NB4 (cell line): ENCODE data around the gene FLVCR1.

ENCODE experiments used
- CTCF ChIP-seq: IDR thresholded peaks from one replicate; pipeline ENCODE4 v1.5.1; 2012; ENCODE audit warnings: low read depth, low read length
- MAX ChIP-seq: IDR thresholded peaks from 2 replicates; pipeline ENCODE4 v1.6.1; 2011; ENCODE audit warnings: low read depth, low read length

GRCh38 chr1:212908971-212909370 lies 50.9 kb downstream of the FLVCR1 start:
- TF ChIP-seq CTCF (no peak), MAX (no peak)
